ENCODE measurements around the gene TMEM217. TPM values are rescaled to one million over a fixed set of nuclear protein-coding genes. Genes with fewer than 3 reads are reported as not detected.

TMEM217 gene
- polyA plus RNA-seq, 1 experiment: 7.7 TPM

- CTCF ChIA-PET: no interaction called here
These were observed 17.8 kb downstream of the TMEM217 start for GRCh38 chr6:37239950-37240713.

DNA sequence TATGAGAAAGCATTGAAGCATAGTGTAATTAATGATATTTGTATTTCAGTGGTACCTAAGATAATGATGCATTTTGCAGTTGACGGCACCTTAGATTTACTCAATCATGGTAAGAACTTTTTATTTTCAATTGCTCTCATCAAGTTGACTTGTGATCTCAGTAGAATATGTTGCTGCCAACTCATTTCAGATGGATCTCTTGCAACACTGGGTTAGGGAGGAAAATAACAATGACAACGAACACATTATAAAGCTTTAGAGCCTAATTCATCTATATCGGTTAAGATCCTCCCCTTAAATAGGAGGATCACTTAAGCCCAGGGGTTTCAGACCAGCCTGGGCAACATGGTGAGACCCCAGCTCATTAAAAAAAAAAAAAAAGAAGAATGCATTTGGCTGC is 18.4 kb downstream of the TMEM217 start:
- H3K4me3 ChIP-seq (ENCODE audit: low read depth, low read length): no peak overlapping the region
- TF ChIP-seq, protein P1, sequence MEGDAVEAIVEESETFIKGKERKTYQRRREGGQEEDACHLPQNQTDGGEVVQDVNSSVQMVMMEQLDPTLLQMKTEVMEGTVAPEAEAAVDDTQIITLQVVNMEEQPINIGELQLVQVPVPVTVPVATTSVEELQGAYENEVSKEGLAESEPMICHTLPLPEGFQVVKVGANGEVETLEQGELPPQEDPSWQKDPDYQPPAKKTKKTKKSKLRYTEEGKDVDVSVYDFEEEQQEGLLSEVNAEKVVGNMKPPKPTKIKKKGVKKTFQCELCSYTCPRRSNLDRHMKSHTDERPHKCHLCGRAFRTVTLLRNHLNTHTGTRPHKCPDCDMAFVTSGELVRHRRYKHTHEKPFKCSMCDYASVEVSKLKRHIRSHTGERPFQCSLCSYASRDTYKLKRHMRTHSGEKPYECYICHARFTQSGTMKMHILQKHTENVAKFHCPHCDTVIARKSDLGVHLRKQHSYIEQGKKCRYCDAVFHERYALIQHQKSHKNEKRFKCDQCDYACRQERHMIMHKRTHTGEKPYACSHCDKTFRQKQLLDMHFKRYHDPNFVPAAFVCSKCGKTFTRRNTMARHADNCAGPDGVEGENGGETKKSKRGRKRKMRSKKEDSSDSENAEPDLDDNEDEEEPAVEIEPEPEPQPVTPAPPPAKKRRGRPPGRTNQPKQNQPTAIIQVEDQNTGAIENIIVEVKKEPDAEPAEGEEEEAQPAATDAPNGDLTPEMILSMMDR (IDR thresholded peaks at IDR 0.05; ENCODE audit: low read depth, low read length): no peak
- no peak for DNase-seq (ENCODE audit: low read depth, low spot score)
- H3K27ac ChIP-seq (ENCODE audit: low read depth, low read length): peak overlapping the region; percentile 85
- H3K9me3 ChIP-seq (ENCODE audit: control insufficient read depth, insufficient read depth, low read length): no peaks in the 10 kb centered on the region
- H3K27me3 ChIP-seq (ENCODE audit: control insufficient read depth, insufficient read depth, low read length): no peaks in the 10 kb centered on the region
- CTCF ChIA-PET: no interaction called here
- POLR2A ChIA-PET: interaction anchor here (1.0 to 1.5 kb wide), 2 partner anchors 18 kb away, joined by 4 to 5 read pairs; partner anchors contain the start of genes TBC1D22B and TMEM217

More at GRCh38 chr6:37239950-37240713, 17.8 kb downstream of the TMEM217 start:
- Histone ChIP-seq H3K27ac (ENCODE audit: low read depth, low read length) (peak overlapping the region; percentile 85), H3K9me3 (ENCODE audit: control insufficient read depth, insufficient read depth, low read length) (no peaks in the 10 kb centered on the region), H3K27me3 (ENCODE audit: control insufficient read depth, insufficient read depth, low read length) (no peaks in the 10 kb centered on the region), H3K4me3 (ENCODE audit: low read depth, low read length) (no peak overlapping the region)
- POLR2A ChIA-PET: interaction anchor here (1.0 to 1.5 kb wide), 2 partner anchors 18 kb away, joined by 4 to 5 read pairs; partner anchors contain the start of genes TBC1D22B and TMEM217
- TF ChIP-seq, protein P1 (IDR thresholded peaks at IDR 0.05; ENCODE audit: low read depth, low read length): no peak
- DNase-seq (ENCODE audit: low read depth, low spot score): peak; percentile 90

- CTCF ChIA-PET: interaction anchor here (0.8 to 1.8 kb wide), 3 partner anchors 16 to 220 kb away, joined by 3 to 6 read pairs (median 3); no protein-coding TSS in a partner anchor
- H3K27ac ChIP-seq (ENCODE audit: low read depth, low read length): no peak overlapping the region
- no peak overlapping the region for H3K4me3 ChIP-seq (ENCODE audit: low read depth, low read length)
- no peaks in the 10 kb centered on the region for H3K27me3 ChIP-seq (ENCODE audit: control insufficient read depth, insufficient read depth, low read length)
- no peaks in the 10 kb centered on the region for H3K9me3 ChIP-seq (ENCODE audit: control insufficient read depth, insufficient read depth, low read length)
- POLR2A ChIA-PET: interaction anchor here (2.1 kb wide), 1 partner anchor 20 kb away, joined by 5 read pairs; the partner anchor contains the start of gene TMEM217
- DNase-seq (ENCODE audit: low read depth, low spot score): no peak
- TF ChIP-seq, protein P1 (IDR thresholded peaks at IDR 0.05; ENCODE audit: low read depth, low read length): no peak
These were observed 19.6 kb downstream of the TMEM217 start for GRCh38 chr6:37238381-37238780.

DNA sequence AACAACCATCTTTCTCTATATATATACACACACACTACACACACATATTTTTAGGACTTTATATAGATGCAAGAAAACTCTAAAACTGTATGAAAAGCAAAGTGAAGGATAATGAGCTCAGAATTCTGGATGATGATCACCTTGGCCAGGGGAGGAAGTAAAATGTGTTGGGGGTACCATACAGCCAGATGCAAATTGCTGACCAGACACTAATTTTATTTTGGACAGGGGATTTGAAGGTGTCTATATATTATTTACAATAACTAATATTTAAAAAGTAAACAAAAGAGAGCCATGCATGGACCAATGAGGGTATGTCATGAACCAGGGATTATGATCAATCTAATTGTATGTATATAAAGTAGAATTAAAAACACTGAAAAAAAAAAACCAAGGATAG is 20.2 kb downstream of the TMEM217 start:
- TF ChIP-seq, protein P1 (IDR thresholded peaks at IDR 0.05; ENCODE audit: low read depth, low read length): no peak
- H3K27ac ChIP-seq (ENCODE audit: low read depth, low read length): no peak overlapping the region
- CTCF ChIA-PET: interaction anchor here (0.8 to 1.8 kb wide), 3 partner anchors 16 to 219 kb away, joined by 3 to 6 read pairs (median 3); no protein-coding TSS in a partner anchor

GRCh38 chr6:37236921-37237320 is 21.0 kb downstream of the TMEM217 start:
- Histone ChIP-seq H3K27me3 (ENCODE audit: control insufficient read depth, insufficient read depth, low read length) (no peaks in the 10 kb centered on the region), H3K9me3 (ENCODE audit: control insufficient read depth, insufficient read depth, low read length) (no peaks in the 10 kb centered on the region), H3K4me3 (ENCODE audit: low read depth, low read length) (no peak overlapping the region), H3K27ac (ENCODE audit: low read depth, low read length) (no peak overlapping the region)
- ChIA-PET POLR2A (interaction anchor here (2.1 kb wide), 1 partner anchor 21 kb away, joined by 5 read pairs; the partner anchor contains the start of gene TMEM217), CTCF (interaction anchor here (1.2 to 1.8 kb wide), 3 partner anchors 27 to 219 kb away, joined by 4 to 7 read pairs (median 6); no protein-coding TSS in a partner anchor)
- TF ChIP-seq, protein P1 (IDR thresholded peaks at IDR 0.05; ENCODE audit: low read depth, low read length): no peak
- DNase-seq (ENCODE audit: low read depth, low spot score): no peak

More for the DNA sequence above, 20.2 kb downstream of the TMEM217 start:
- H3K27me3 ChIP-seq (ENCODE audit: control insufficient read depth, insufficient read depth, low read length): no peaks in the 10 kb centered on the region
- POLR2A ChIA-PET: interaction anchor here (2.1 kb wide), 1 partner anchor 20 kb away, joined by 5 read pairs; the partner anchor contains the start of gene TMEM217
- no peaks in the 10 kb centered on the region for H3K9me3 ChIP-seq (ENCODE audit: control insufficient read depth, insufficient read depth, low read length)
- no peak for DNase-seq (ENCODE audit: low read depth, low spot score)
- H3K4me3 ChIP-seq (ENCODE audit: low read depth, low read length): no peak overlapping the region

All from AG04450 (cell line).